ENCODE data around the gene STX18.
A peak's percentile ranks its signal among the peaks of the same experiment; 100 is the strongest.
"Not testable (repeated sequence)": the region's sequence is repeated elsewhere in the genome, so short reads cannot be mapped to it uniquely, and the experiment has no call there.

Gene STX18

DNA sequence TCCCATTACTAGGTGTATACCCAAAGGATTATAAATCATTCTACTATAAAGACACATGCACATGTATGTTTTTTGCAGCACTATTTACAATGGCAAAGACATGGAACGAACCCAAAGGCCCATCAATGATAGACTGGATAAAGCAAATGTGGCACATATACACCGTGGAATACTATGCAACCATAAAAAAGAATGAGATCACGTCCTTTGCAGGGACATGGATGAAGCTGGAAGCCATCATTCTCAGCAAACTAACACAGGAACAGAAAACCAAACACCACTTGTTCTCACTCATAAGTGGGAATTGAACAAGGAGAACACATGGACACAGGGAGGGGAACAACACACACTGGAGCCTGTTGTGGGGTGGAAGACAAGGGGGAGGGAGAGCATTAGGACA lies 31.2 kb downstream of the STX18 start:
- not testable (repeated sequence) for DNase-seq (ENCODE audit: low read depth in 2 of 2)

DNA sequence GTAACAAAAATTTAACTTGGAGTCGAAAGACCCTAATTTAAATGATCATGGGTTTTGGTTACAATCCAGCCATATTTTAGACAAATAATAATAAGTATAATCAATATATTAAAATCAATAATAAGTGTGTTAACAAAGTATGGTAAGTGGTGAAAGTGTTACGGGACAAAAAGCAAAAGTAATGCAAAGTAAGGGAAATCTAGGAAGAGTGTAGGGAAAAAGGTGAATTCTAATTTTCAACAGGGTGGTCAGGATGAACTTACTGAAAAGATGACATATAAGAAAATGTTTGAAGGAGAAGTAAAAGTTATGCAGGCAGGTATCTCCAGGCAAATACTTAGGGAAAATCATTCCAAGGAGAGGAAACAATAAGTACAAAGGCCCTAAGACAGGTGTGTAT lies 32.3 kb downstream of the STX18 start:
- no peak for DNase-seq (ENCODE audit: low read depth in 2 of 2)

DNA sequence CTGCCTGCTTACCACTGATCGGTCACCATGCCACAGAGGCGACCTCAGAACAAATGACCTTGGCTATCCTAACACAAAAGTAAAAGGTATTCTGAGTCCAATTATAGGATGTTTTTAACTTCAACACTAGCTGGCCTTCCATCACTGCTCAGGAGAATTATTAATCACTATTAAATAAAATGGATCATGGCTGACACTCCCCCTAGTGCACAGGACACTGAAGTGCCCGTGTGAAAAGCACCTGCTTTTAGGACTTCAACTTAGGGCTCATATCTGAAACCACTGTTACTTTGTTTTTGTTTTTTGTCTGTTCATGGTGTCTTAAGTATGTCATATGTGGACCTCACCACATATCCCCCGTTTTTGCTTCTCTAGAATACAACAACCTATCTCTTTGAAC lies 33.9 kb downstream of the STX18 start:
- DNase-seq (ENCODE audit: low read depth in 2 of 2): no peak

DNA sequence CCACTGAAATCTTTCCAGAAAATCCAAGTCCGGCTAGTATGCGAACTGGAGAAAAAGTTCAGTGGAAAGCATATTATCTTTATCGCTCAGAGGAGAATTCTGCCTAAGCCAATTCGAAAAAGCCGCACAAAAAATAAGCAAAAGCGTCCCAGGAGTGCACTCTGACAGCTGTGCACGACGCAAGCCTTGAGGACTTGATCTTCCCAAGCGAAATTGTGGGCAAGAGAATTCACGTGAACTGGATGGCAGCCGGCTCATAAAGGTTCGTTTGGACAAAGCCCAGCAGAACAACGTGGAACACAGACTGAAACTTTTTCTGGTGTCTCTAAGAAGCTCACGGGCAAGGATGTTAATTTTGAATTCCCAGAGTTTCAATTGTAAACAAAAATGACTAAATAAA lies 34.4 kb downstream of the STX18 start:
- no peak for DNase-seq (ENCODE audit: low read depth in 2 of 2)

DNA sequence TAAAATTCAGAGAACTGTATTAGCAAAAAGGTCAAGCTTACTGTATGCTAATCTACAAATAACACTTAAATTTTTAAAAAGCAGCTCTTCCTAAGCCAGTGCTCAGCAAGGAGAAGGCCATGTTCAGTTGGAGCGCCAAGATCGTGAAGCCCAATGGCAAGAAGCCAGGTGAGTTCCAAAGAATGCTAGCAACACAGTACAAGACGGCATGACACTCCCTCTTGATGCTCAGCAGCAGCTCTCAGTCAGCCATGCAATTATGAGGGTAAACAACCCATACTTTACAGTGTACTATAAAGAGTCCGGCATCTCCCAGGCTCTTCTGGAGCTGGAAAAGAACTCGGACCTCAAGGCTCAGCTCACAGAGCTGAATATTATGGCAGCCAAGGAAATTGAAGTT lies 34.9 kb downstream of the STX18 start:
- DNase-seq (ENCODE audit: low read depth in 2 of 2): no peak

DNA sequence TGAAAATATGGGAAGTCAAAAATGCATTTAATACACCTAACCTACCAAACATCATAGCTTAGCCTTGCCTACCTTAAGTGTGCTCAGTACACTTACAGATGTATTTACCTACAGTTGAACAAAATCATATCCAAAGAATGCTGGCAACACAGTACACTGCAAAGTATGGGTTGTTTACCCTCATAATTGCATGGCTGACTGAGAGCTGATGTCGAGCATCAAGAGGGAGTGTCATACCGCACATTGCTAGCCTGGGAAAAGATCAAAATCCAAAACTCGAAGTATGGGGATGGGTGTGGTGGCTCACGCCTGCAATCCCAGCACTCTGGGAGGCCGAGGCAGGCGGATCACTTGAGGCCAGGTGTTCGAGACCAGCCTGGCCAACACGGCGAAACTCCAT lies 36.6 kb downstream of the STX18 start:
- DNase-seq (ENCODE audit: low read depth in 2 of 2): not testable (repeated sequence)

DNA sequence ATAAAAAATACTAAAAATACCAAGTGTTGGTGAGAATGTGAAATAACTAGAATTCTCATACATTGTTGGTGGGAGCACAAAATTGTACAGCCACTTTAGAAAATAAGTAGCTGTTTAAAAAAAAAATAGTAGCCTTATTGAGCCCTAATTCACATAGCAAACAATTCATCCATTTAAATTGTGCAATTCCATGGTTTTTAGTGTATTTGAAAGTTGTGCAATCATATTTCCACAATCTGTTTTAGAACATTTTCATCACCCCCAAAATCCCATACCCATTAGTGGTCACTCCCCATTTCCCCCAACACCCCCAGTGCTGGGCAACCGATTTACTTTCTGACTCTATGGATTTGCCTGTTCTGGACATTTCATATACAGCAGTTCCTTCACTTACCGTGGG lies 37.1 kb downstream of the STX18 start:
- no peak for DNase-seq (ENCODE audit: low read depth in 2 of 2)

DNA sequence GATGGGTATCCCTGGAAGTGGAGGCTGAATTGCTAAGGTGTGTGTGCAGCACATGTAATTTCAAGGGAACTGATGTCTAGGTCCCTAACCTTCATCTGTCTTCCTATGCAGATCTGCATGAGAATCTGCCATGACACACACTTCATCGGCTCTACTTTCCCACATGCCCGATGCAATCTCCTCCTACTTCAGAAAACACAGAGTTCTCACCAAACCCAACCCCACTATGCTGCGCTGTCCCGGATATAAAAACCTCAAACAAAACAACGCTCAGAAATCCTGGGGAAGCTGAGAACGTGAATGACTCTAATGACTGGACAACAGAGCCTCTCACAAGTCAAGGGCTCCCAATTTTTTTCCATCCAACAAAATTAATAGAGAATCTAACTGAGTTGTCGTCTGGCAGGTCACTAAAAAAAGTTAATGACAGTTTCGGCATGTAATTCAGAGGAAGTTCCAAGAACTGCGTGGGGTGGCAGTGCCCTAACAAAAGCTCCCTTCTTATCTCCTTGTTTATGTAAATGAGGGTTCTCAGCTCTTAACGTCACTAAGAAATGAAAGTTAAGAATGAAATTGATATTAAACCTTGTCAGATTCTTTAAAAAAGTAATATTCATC lies 39.0 kb downstream of the STX18 start:
- no peak for DNase-seq (ENCODE audit: low read depth in 2 of 2)

DNA sequence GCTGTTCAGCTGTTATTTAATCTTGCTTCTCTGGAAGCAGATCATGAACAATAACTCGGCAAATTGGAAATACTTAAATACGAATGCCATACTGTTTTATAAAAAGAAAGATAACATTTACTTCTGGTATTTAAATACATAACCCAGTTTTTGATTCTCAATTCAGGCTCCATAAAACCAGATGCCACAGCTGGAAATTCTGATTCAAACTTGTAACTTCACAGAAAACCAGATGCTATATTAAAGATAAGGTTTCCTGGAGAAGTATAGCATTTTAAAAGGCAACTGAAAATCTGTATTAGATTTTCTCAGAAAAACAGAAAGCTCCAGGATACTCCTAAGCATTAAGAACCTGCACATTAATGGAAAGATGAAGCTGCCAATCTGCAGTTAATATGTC lies 40.2 kb downstream of the STX18 start:
- DNase-seq (ENCODE audit: low read depth in 2 of 2): no peak

DNA sequence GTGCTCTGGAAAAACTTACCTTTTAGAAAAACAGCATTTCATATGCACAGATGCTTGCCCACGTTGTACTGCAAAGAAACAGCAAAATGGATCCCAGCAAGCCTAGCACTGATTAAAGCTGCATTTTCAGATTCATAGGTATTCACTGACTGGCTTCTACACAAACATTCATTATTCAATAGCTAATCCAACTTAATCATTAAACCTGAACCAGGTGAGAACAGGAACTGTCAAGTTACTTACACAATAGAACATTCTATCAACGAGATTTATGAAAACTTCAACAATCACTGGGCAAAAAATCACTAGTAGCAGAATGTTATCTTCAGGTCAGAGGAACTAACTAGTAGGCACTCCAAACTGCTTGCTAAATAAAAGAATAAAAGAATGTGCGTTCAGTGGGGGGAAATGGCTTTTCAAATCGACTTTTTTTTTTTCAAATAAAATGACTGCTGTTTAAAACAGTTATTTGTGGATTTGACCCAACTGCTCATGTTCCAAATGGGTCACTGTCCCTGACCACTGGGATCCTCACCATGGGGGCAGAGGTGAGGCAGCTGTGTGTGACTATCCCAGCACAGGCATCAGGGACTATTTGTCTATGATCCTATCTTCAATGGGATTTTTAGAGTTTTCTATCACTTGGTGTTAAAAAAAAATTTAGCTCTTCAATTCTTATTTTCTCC lies 42.3 kb downstream of the STX18 start:
- no peak for DNase-seq (ENCODE audit: low read depth in 2 of 2)

DNA sequence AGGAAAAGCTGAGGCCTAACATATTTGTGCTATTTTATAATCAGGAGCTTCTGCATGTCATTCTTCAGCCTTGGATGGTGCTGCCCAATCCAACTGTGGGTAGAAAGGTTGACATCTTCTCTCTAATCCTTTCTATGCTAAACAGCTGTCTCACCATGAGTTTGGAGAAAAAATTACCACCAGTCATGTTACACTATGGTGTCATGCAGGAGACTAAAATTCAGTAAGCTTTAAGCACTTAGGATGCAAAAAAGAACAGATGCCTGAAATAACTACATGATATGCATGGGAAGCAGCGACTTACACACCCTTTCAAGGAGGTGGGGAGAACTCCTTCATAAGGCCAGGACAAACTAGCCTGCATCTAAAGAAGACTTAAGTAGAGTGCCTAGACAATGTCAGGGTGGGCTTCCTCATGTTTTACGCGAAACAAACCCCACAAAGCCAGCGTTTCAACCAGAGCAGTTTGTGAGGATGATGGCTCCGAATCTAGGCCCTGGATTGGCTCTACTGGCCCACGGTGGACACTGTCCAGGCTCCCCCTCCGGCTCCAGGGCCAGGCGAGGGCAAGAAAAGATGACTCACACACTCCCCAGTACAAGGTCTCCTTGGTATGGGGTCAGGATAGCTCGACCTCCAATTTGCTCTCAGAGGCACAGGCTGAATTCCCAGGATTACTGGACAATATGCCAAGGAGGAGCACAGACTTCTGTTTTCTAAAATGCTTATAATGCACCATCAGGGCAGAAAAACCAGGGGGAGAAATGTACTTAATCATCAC lies 45.1 kb downstream of the STX18 start:
- no peak for DNase-seq (ENCODE audit: low read depth in 2 of 2)

DNA sequence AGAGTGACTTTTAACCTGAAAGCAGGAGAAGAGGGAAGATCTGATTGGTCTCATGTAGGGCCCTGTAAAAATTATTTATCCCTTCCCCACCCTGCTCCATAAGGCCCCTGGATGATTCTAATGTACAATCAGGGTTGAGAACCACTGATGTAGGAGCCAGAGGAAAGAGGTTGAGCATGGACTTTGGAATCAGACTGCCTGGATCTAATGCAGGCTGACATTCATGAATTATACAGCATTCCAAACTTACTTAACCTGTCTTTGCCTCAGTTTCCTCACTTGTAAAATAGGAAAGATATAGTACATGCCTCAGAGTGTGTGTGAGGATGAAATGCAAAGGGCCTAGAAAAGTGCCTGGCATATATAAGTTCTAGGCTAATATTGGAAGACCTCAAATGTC lies 47.0 kb downstream of the STX18 start:
- DNase-seq (ENCODE audit: low read depth in 2 of 2): no peak

DNA sequence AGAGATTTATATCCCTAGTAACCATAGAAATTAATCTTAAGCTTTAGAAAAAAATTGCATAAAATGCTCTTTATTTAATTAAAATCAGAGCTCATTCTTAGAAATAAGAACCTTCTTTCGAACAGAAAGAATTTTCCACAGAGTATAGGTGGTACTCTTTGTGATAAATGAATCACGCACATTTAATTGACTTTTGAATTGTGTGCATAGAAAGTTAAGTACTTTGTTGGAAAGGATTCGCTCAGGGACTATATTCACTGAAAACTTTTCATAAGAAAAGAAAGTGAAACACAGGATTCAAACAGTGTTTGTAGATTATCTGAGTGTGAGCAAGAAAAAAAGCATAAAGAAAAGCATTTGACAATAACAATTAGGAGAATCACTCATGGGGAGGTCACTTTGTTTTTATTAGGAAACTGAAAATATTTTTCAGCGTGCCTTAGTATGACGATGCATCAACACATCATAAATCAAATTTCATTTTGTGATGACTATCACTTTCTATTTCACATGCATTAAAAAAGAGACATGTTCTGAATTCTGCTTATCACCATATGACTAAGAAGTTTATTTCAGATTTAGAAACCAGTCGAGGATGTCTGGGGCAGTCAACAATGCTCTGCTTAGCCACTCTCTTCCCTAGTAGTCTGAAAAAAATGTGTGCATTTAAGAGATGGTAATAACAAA lies 49.5 kb downstream of the STX18 start:
- no peak for DNase-seq (ENCODE audit: low read depth in 2 of 2)

DNA sequence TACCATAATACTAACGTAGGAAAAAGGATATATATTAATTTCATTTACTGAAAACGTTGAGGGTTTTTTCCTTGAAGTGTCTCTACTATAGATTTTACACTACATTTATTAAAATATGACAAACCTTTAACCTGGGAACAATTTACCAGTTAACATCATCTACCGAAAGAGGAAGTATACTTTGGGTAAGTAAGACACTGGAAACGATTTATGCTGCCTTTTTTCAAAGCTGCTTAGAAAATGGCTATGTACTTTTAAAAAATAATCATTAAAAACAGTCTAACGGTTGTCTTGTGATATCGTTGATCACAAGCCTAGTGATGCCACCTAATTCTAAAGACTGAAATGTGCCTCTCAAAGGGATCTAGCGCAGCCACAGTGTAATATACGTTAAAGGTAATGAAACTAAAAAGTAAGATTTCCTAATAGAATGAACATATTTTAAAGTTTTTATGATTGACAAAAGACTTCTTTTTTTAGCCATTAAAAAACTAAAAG lies 50.4 kb downstream of the STX18 start:
- DNase-seq (ENCODE audit: low read depth in 2 of 2): no peak

DNA sequence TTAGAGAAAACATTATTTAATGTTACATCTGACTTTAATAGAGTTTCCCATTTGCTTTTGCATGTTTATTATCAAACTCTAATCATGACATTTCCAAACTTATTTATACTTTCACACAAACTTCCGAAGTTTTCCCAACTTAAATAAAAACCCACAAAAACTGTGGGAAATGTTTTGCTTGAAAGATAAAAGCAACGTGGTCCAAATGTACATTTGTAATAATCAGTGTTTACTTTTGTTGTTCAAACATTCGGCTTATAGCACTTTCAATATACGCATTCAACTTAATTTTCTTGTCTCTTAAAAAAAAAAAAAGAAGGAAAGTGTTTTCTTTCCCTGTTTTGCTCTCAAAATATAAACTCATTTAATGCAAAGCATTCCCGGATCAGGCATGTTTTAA lies 51.0 kb downstream of the STX18 start:
- DNase-seq (ENCODE audit: low read depth in 2 of 2): no peak

DNA sequence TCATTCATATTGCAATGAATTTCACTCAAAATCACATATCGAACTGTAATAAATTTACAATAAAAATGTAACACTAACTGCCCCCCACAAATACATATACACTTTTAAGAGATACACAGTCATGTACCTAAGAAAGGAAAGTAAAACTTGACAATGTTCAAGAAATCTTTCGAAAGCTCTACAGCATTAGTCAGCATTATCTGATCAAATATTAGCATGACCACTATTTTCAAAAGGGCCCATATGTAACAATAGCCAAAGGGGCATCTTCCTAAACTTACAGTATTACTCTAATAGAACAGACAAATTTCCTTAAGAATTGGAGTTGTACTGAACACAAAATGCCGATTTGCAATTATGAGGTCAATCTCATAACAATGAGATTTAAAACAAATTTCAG lies 51.8 kb downstream of the STX18 start:
- no peak for DNase-seq (ENCODE audit: low read depth in 2 of 2)

DNA sequence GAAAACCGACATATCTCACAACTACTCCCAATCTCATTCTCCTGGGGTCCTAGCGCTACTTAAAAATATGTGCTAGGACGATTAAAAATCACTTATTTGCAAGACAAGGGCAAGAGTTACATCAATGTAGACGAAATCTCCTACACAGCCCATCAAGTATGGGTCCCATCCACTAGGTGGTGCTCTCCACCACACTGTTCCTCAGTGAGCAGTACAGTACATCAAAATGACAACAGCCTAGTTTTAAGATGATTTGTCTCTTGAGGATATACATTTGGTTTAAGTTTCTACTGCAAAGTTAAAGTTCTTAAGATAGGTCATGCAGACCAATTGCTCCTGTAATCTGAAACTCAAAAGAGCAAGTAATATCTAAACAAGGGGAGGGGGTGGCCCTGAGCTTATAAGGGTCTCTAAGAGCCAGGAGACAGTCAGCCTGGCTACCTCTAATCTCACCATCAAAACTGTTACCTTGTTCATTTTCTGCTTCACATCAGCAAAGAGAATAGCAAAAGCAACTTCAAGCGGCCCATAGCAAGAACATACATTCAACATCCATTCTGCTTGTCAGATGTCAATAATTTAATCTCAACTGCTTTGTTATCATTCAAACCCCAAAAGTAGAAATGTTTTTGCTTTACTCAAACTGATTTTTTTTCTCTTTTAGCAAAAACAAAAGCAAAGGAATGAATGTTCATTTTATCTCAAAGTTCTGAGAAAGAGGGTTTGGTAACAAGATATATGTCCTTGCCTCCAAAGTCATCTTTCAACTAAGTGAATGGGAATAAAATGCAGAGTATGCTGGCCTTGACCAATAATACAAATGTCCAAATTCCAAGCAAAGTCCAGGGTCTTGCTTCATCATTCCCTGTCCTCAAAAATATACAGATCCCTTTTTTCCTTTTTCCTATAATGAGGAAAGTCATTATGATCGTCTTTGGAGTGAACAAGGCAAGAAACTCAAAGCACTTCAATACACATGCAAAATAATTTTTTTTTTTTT lies 53.1 kb downstream of the STX18 start:
- DNase-seq (ENCODE audit: low read depth in 2 of 2): peak; percentile 32 to 48

DNA sequence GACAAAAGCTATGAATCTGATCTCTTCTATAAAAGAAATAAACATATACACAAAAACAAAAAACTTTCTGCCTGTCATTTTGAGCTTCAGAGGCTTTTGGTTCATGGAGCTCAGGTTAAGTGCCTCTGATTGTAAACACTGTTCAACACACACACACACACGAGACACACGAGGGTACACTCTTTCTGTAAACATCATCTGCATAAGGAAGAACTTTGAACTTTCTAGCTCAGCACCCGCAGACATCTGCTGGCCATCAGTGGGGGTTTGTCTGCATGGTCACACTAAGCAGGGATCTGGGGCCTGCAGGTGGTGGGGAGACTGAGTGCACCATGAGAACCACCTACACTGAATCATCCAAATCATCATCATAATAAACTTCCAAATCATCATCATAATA lies 54.9 kb downstream of the STX18 start:
- DNase-seq (ENCODE audit: low read depth in 2 of 2): no peak

DNA sequence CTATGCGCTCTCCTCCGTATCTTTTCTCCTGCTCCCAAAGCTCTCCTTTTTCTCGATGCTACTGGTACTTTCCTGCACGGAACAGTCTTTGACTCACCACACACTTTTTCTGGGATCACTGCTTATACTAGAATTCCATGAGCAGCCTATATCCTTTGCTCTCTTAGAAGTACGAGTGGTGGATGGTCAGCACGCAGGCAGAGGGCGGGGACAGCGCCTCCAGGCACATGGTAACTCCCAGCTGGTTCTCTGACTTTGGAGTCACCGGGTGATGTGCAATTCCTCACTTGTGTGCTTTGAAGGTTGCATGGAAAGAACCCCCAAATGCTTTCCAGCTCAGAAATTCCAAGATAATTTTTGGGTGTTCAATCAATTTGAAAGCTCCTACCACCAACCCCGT lies 56.0 kb downstream of the STX18 start:
- no peak for DNase-seq (ENCODE audit: low read depth in 2 of 2)

DNA sequence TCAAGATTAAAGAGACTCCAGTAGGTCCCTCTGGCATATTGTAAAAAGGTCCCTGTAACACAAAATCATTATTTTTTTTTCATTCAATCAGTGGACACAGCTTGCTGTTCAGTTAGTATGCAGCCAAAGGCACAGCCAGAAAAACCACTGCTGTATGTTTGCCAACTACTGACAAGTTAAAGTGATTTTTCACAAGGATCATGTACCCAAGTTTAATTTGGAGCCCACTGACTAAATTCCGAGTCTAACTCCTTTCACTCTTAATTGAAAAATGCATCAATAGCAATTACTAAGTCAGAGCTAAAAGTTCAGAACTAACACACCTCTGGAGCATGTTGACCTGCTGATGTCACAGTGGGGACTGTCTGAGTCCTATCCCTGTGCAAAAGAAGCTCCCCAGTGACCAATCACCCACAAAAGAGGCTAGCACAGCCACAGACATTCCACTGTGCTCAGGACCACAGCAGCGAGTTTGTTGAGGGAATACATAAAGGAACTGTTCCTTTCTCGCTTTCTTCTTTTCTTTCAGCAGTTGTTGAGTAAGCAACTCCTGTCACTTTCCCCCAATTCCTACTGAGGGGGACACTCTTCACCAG lies 60.4 kb downstream of the STX18 start:
- no peak for DNase-seq (ENCODE audit: low read depth in 2 of 2)
